ENCODE data around the gene THSD4. TPM values are rescaled to one million over a fixed set of nuclear protein-coding genes. Genes with fewer than 3 reads are reported as not detected.

The THSD4 gene
- total RNA-seq, 2 experiments from 2014 or later, result not detected

DNA sequence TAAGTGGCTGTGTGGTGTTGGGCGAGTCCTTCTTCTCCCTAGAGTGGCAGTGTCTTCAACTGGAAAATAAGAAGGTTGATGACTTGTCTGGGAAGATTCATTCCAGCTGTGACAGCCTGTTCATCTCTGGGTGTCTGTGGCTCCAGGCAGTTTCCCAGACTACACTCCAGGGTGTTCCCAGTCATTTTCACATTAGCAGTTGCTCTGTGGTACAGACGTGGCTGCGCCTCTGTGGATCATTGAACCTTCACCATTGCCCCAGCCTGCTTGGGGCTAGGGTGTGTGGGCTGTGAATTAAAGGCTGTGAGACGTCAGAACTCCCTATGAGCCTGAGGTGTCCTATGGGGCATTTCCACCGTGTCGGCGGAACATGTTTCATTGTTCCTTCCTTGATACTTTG, 455.5 kb downstream of the THSD4 start:
- H3K4me2 ChIP-seq (ENCODE audit: low read length), result no peak overlapping the region
- intact Hi-C loops (cut with micrococcal nuclease; ENCODE audit: unreplicated experiment), result no loop called here
- ChIA-PET POLR2A (no interaction called here), CTCF (ENCODE audit: unreplicated experiment) (no interaction called here)
- no peaks in the 10 kb centered on the region for H3K9me3 ChIP-seq (ENCODE audit: low read length)
- DNase-seq (ENCODE audit: low spot score), result no peak
- H3K79me2 ChIP-seq (ENCODE audit: insufficient read depth, low read depth, low read length), result no peaks in the 10 kb centered on the region
- H3K9me2 ChIP-seq (ENCODE audit: insufficient read depth, low read length), result no peaks in the 10 kb centered on the region
- no TSS peak for BruUV-seq (replicated peaks)
- TF ChIP-seq EZH2phosphoT487 (IDR thresholded peaks at IDR 0.05; ENCODE audit: borderline replicate concordance, low read depth, low read length), result no peak
- TF ChIP-seq, protein P1, sequence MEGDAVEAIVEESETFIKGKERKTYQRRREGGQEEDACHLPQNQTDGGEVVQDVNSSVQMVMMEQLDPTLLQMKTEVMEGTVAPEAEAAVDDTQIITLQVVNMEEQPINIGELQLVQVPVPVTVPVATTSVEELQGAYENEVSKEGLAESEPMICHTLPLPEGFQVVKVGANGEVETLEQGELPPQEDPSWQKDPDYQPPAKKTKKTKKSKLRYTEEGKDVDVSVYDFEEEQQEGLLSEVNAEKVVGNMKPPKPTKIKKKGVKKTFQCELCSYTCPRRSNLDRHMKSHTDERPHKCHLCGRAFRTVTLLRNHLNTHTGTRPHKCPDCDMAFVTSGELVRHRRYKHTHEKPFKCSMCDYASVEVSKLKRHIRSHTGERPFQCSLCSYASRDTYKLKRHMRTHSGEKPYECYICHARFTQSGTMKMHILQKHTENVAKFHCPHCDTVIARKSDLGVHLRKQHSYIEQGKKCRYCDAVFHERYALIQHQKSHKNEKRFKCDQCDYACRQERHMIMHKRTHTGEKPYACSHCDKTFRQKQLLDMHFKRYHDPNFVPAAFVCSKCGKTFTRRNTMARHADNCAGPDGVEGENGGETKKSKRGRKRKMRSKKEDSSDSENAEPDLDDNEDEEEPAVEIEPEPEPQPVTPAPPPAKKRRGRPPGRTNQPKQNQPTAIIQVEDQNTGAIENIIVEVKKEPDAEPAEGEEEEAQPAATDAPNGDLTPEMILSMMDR (conservative IDR thresholded peaks at IDR 0.05; ENCODE audit: low read length), result no peak
- H3K36me3 ChIP-seq (ENCODE audit: insufficient read depth, low read length), result no peaks in the 10 kb centered on the region
- H3K4me3 ChIP-seq (ENCODE audit: low read depth, low read length, poor library complexity, severe bottlenecking), result no peak overlapping the region
- H3K4me1 ChIP-seq (ENCODE audit: insufficient read depth, low read length, poor library complexity, severe bottlenecking), result no peaks in the 10 kb centered on the region
- no peak overlapping the region for H2AFZ ChIP-seq (ENCODE audit: low read length)
- no peaks in the 10 kb centered on the region for H4K20me1 ChIP-seq (ENCODE audit: insufficient read depth, low read length)
- H3K27ac ChIP-seq (ENCODE audit: low read depth, low read length, poor library complexity, severe bottlenecking), result no peak overlapping the region

DNA sequence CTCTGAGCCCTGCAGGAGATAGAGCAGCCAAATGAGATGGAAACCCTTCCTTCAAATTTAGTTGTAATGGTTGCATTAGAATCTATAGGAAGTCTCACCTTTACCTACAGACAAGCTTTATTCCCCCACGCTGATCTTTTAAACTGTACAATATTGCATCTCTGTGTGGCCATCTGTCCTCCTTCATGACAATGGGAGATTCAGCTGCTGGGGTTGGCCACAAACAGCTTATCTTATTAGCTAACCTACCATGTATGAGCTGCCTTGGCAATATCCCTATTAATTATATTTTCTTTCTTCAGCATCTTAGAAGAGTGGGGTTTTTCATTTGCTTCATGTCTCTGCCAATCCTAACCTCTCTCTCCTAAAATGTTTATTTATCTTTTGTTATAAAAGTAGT, 456.4 kb downstream of the THSD4 start:
- CTCF ChIA-PET (ENCODE audit: unreplicated experiment), result no interaction called here
- intact Hi-C loops (cut with micrococcal nuclease; ENCODE audit: unreplicated experiment), result no loop called here

DNA sequence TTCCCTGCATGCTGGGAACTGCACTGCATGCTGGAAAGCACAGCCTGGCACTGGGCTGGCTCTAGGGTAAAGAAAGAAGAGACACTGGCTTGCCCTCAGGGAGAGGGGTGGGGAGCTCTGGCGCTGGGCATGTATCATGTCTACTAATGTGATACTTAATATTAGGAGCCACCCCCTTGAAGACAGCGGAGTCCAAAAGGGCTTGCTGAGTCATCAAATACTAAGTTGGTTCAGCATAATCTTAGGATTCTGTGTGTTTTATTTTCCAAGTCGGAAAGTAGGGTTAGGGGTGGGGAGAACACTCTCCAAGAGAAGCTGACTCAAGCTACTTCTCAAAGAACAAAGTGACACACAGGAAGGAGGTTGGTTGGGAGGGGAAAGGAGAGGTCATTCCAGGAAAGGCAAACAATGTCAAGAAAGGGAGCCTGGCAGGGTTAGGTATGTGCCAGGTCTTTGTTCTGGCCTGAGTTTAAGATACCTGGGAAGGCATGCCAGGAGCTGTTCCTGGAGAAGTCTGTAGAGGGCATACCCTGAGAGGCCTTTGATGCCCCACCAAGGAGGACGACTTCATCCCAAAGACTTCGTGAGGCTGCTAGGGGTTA, 457.3 kb downstream of the THSD4 start:
- no peaks in the 10 kb centered on the region for H3K4me1 ChIP-seq (ENCODE audit: insufficient read depth, low read length, poor library complexity, severe bottlenecking)
- H3K9me3 ChIP-seq (ENCODE audit: low read length), result no peaks in the 10 kb centered on the region
- H4K20me1 ChIP-seq (ENCODE audit: insufficient read depth, low read length), result no peaks in the 10 kb centered on the region
- TF ChIP-seq EZH2phosphoT487 (IDR thresholded peaks at IDR 0.05; ENCODE audit: borderline replicate concordance, low read depth, low read length), result no peak
- TF ChIP-seq, protein P1 (conservative IDR thresholded peaks at IDR 0.05; ENCODE audit: low read length), result no peak
- no peaks in the 10 kb centered on the region for H3K9me2 ChIP-seq (ENCODE audit: insufficient read depth, low read length)
- no peak overlapping the region for H2AFZ ChIP-seq (ENCODE audit: low read length)
- intact Hi-C loops (cut with micrococcal nuclease; ENCODE audit: unreplicated experiment), result no loop called here
- ChIA-PET CTCF (ENCODE audit: unreplicated experiment) (no interaction called here), POLR2A (no interaction called here)
- H3K27ac ChIP-seq (ENCODE audit: low read depth, low read length, poor library complexity, severe bottlenecking), result no peak overlapping the region
- H3K4me3 ChIP-seq (ENCODE audit: low read depth, low read length, poor library complexity, severe bottlenecking), result no peak overlapping the region
- H3K4me2 ChIP-seq (ENCODE audit: low read length), result no peak overlapping the region
- no peaks in the 10 kb centered on the region for H3K36me3 ChIP-seq (ENCODE audit: insufficient read depth, low read length)
- H3K79me2 ChIP-seq (ENCODE audit: insufficient read depth, low read depth, low read length), result no peaks in the 10 kb centered on the region
- no peak for DNase-seq (ENCODE audit: low spot score)
- BruUV-seq (replicated peaks), result no TSS peak

More for the DNA sequence above, 456.4 kb downstream of the THSD4 start:
- no TSS peak for BruUV-seq (replicated peaks)
- Histone ChIP-seq H2AFZ (ENCODE audit: low read length) (no peak overlapping the region), H3K4me2 (ENCODE audit: low read length) (no peak overlapping the region), H3K9me3 (ENCODE audit: low read length) (no peaks in the 10 kb centered on the region), H4K20me1 (ENCODE audit: insufficient read depth, low read length) (no peaks in the 10 kb centered on the region), H3K27ac (ENCODE audit: low read depth, low read length, poor library complexity, severe bottlenecking) (no peak overlapping the region), H3K36me3 (ENCODE audit: insufficient read depth, low read length) (no peaks in the 10 kb centered on the region), H3K4me3 (ENCODE audit: low read depth, low read length, poor library complexity, severe bottlenecking) (no peak overlapping the region), H3K9me2 (ENCODE audit: insufficient read depth, low read length) (no peaks in the 10 kb centered on the region), H3K79me2 (ENCODE audit: insufficient read depth, low read depth, low read length) (no peaks in the 10 kb centered on the region), H3K4me1 (ENCODE audit: insufficient read depth, low read length, poor library complexity, severe bottlenecking) (no peaks in the 10 kb centered on the region)
- POLR2A ChIA-PET, result no interaction called here
- no peak for TF ChIP-seq EZH2phosphoT487 (IDR thresholded peaks at IDR 0.05; ENCODE audit: borderline replicate concordance, low read depth, low read length)
- TF ChIP-seq, protein P1 (conservative IDR thresholded peaks at IDR 0.05; ENCODE audit: low read length), result no peak
- DNase-seq (ENCODE audit: low spot score), result no peak
